BLaER1 treated with 17β-estradiol and CSF1 and Interleukin-3, amounts not matched to agents 10 nM and 100 nM (cell line): Measurements from ENCODE around the gene F2RL2.

Source experiments
- H3K27ac ChIP-seq, 11 experiments: shearing (Covaris generic); formaldehyde crosslinking; 2 replicates each; pipeline ENCODE4 v1.8.1; 2022
- H3K27me3 ChIP-seq, 11 experiments: shearing (Covaris generic); formaldehyde crosslinking; 2 replicates each; pipeline ENCODE4 v1.8.1; 2022
- H3K36me3 ChIP-seq, 11 experiments: shearing (Covaris generic); formaldehyde crosslinking; 2 replicates each; pipeline ENCODE4 v1.8.1; 2022
- H3K4me1 ChIP-seq, 10 experiments: shearing (Covaris generic); formaldehyde crosslinking; 2 replicates each; pipeline ENCODE4 v1.8.1; 2022
- H3K4me2 ChIP-seq, 11 experiments: shearing (Covaris generic); formaldehyde crosslinking; 2 replicates each; pipeline ENCODE4 v1.8.1; 2022
- H3K4me3 ChIP-seq, 10 experiments: shearing (Covaris generic); formaldehyde crosslinking; 2 replicates each; pipeline ENCODE4 v1.8.1; 2022
- H3K9ac ChIP-seq, 11 experiments: shearing (Covaris generic); formaldehyde crosslinking; 2 replicates each; pipeline ENCODE4 v1.8.1; 2022
- H3K9me3 ChIP-seq, 11 experiments: shearing (Covaris generic); formaldehyde crosslinking; replicated peaks in 1 of 11; 2 replicates each; pipeline ENCODE4 v1.8.1; 2022
- H4K20me1 ChIP-seq, 11 experiments: shearing (Covaris generic); formaldehyde crosslinking; 2 replicates each; pipeline ENCODE4 v1.8.1; 2022
- Cebpa-rat ChIP-seq, 11 experiments: shearing (Covaris generic); IDR thresholded peaks; 2 replicates each; pipeline ENCODE4 v1.8.1; 2022

F2RL2 gene

GRCh38 chr5:76585783-76586217, 37.4 kb downstream of the F2RL2 start:
- Histone ChIP-seq H4K20me1 (peaks cover 0 to 61% (median 5%) of the 10 kb centered on the region in 11 experiments; a peak in 9 of 22 replicates), H3K27me3 (no peaks in the 10 kb centered on the region), H3K4me2 (no peak overlapping the region), H3K4me1 (peaks cover 24 to 46% (median 26%) of the 10 kb centered on the region in 10 experiments), H3K9me3 (no peaks in the 10 kb centered on the region), H3K4me3 (no peak overlapping the region), H3K27ac (no peak overlapping the region), H3K36me3 (peaks cover 34 to 77% (median 52%) of the 10 kb centered on the region in 11 experiments), H3K9ac (no peak overlapping the region)
- no peak for TF ChIP-seq Cebpa-rat (IDR thresholded peaks at IDR 0.05)

DNA sequence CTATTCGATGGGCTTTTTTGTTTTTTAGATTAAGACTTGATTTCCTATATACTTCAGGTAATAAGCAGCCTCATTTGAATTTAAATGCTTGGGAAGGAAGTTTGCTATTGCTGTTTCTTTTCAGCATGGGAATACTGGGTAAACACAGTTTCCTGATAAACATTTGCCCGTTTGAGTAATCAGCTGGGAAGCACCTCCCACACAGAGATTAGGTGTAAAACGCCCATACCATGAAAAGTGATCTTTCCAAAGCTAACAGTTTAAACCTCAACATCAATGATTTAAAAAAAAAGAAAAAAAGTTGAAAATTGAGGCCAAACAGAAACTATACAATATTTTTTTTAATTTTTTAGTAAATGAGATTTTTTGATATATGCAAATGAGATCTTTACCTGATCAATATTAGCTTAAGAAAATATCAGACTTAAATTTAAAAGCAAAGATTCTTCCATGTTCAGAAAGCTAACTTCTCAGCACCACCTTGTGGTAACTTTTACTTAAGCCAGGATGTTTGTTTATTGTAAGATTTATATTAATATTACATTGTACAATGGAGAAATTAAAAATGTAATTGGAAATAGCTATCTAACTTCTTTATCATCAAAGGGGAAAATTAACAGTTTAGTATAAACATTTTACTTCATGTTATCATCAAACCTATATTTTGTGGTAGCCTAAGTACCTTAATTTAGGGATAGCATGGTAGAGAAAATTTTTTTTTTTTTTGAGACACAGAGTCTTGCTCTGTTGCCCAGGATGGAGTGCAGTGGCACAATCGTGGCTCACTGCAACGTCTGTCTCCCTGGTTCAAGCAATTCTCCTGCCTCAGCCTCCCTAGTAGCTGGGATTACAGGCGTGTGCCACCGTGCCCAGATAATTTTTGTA, 39.8 kb downstream of the F2RL2 start:
- no peaks in the 10 kb centered on the region for H3K9me3 ChIP-seq
- peak overlapping the region in 8 of 11 experiments; percentile 25 to 77 (median 60); a peak in 15 of 22 replicates for H3K27ac ChIP-seq
- H3K4me1 ChIP-seq: peaks cover 29 to 62% (median 35%) of the 10 kb centered on the region in 10 experiments
- H4K20me1 ChIP-seq: peaks cover 0 to 49% (median 5%) of the 10 kb centered on the region in 11 experiments; a peak in 9 of 22 replicates
- no peak for TF ChIP-seq Cebpa-rat (IDR thresholded peaks at IDR 0.05)
- H3K36me3 ChIP-seq: peaks cover 16 to 73% (median 36%) of the 10 kb centered on the region in 11 experiments
- H3K4me2 ChIP-seq: peak overlapping the region; percentile 11 to 92 (median 63); a peak in 21 of 22 replicates
- H3K4me3 ChIP-seq: no peak overlapping the region
- peak overlapping the region in 3 of 11 experiments; percentile 49 to 57 (median 52); a peak in 4 of 22 replicates for H3K9ac ChIP-seq
- H3K27me3 ChIP-seq: no peaks in the 10 kb centered on the region

- Histone ChIP-seq H3K9ac (peak overlapping the region in 3 of 11 experiments; percentile 49 to 57 (median 52); a peak in 4 of 22 replicates), H3K36me3 (peaks cover 19 to 73% (median 37%) of the 10 kb centered on the region in 11 experiments), H3K4me1 (peaks cover 29 to 72% (median 35%) of the 10 kb centered on the region in 10 experiments), H3K4me2 (peak overlapping the region; percentile 11 to 92 (median 63); a peak in 21 of 22 replicates), H3K27me3 (no peaks in the 10 kb centered on the region), H4K20me1 (peaks cover 0 to 46% (median 5%) of the 10 kb centered on the region in 11 experiments; a peak in 9 of 22 replicates), H3K9me3 (no peaks in the 10 kb centered on the region), H3K4me3 (no peak overlapping the region), H3K27ac (peak overlapping the region in 8 of 11 experiments; percentile 25 to 77 (median 60); a peak in 15 of 22 replicates)
- no peak for TF ChIP-seq Cebpa-rat (IDR thresholded peaks at IDR 0.05)
Measured at GRCh38 chr5:76582230-76583162, 40.7 kb downstream of the F2RL2 start.

GRCh38 chr5:76580981-76581380, 42.2 kb downstream of the F2RL2 start:
- Histone ChIP-seq H3K27me3 (no peaks in the 10 kb centered on the region), H3K9me3 (no peaks in the 10 kb centered on the region), H3K9ac (0 out of 22 replicates have a peak overlapping the region, but pooled peaks of 1 of the 11 experiments have one; percentile 29), H3K4me3 (no peak overlapping the region), H3K4me1 (peaks cover 29 to 81% (median 35%) of the 10 kb centered on the region in 10 experiments), H3K4me2 (peak overlapping the region; percentile 8 to 89 (median 56); a peak in 19 of 22 replicates), H3K36me3 (peaks cover 17 to 75% (median 40%) of the 10 kb centered on the region in 11 experiments), H3K27ac (peak overlapping the region in 4 of 11 experiments; percentile 63 to 77 (median 72); a peak in 9 of 22 replicates), H4K20me1 (peaks cover 0 to 48% (median 5%) of the 10 kb centered on the region in 11 experiments; a peak in 9 of 22 replicates)
- no peak for TF ChIP-seq Cebpa-rat (IDR thresholded peaks at IDR 0.05)

- no peak overlapping the region for H3K4me3 ChIP-seq
- H3K9ac ChIP-seq: no peak overlapping the region
- H3K9me3 ChIP-seq: no peaks in the 10 kb centered on the region
- H3K4me1 ChIP-seq: peaks cover 29 to 78% (median 35%) of the 10 kb centered on the region in 10 experiments
- TF ChIP-seq Cebpa-rat (IDR thresholded peaks at IDR 0.05): no peak
- peaks cover 0 to 51% (median 5%) of the 10 kb centered on the region in 11 experiments; a peak in 9 of 22 replicates for H4K20me1 ChIP-seq
- peak overlapping the region in 2 of 11 experiments; percentile 86 to 89; a peak in 3 of 22 replicates for H3K4me2 ChIP-seq
- H3K27me3 ChIP-seq: no peaks in the 10 kb centered on the region
- H3K27ac ChIP-seq: no peak overlapping the region
- H3K36me3 ChIP-seq: peaks cover 18 to 77% (median 44%) of the 10 kb centered on the region in 11 experiments
Measured at GRCh38 chr5:76579166-76579937, 43.9 kb downstream of the F2RL2 start.

DNA sequence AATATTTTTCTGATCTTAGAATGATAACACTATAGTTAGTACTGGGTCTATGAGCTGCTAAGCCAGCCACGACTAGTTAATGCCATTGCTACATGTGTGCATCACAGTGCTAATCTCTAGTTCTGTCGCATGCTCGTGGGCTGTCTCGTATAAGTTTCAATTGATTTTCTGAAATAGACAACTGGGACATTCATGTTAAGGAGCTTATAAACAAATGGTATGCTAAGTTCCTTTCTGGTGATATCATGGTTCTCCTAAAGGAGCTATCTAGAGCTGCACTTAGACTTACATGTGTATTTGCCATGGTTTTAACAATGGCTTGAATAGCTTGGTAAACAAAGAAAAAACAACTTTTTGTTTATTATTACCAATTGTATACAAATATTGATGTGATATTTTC, 46.2 kb downstream of the F2RL2 start:
- H3K9me3 ChIP-seq: no peaks in the 10 kb centered on the region
- peaks cover 19 to 62% (median 22%) of the 10 kb centered on the region in 10 experiments for H3K4me1 ChIP-seq
- peaks cover 0 to 58% (median 0%) of the 10 kb centered on the region in 11 experiments; a peak in 6 of 22 replicates for H4K20me1 ChIP-seq
- H3K9ac ChIP-seq: no peak overlapping the region
- no peaks in the 10 kb centered on the region for H3K27me3 ChIP-seq
- TF ChIP-seq Cebpa-rat (IDR thresholded peaks at IDR 0.05): no peak
- no peak overlapping the region for H3K27ac ChIP-seq
- no peak overlapping the region; a peak in 1 of 22 replicates for H3K4me2 ChIP-seq
- peaks cover 13 to 90% (median 56%) of the 10 kb centered on the region in 11 experiments; a peak in 21 of 22 replicates for H3K36me3 ChIP-seq
- no peak overlapping the region for H3K4me3 ChIP-seq

- H3K4me3 ChIP-seq: no peak overlapping the region
- H3K4me2 ChIP-seq: no peak overlapping the region
- H3K9me3 ChIP-seq: no peaks in the 10 kb centered on the region
- no peak overlapping the region for H3K27ac ChIP-seq
- H3K36me3 ChIP-seq: peaks cover 13 to 93% (median 59%) of the 10 kb centered on the region in 11 experiments; a peak in 21 of 22 replicates
- no peaks in the 10 kb centered on the region for H3K27me3 ChIP-seq
- H3K4me1 ChIP-seq: peaks cover 19 to 62% (median 22%) of the 10 kb centered on the region in 10 experiments
- TF ChIP-seq Cebpa-rat (IDR thresholded peaks at IDR 0.05): no peak
- H3K9ac ChIP-seq: no peak overlapping the region
- H4K20me1 ChIP-seq: peaks cover 0 to 63% (median under 1%) of the 10 kb centered on the region in 11 experiments; a peak in 6 of 22 replicates
Measured at GRCh38 chr5:76576450-76576849, 46.8 kb downstream of the F2RL2 start.
